ENCODE measurements around the gene GATAD2A.

The GATAD2A gene

GRCh38 chr19:19535311-19536191, 130.1 kb downstream of the GATAD2A start:
- Histone ChIP-seq H3K27ac (ENCODE audit: low read length) (no peak overlapping the region), H3K9me3 (ENCODE audit: insufficient read depth, low read length, severe bottlenecking) (no peaks in the 10 kb centered on the region), H3K4me3 (ENCODE audit: low read depth in 1 of 2, low read length in 2 of 2) (no peak overlapping the region), H3K9ac (ENCODE audit: low read depth, low read length) (no peak overlapping the region), H4K20me1 (ENCODE audit: insufficient read depth, low read length) (0 out of 2 replicates have a peak, but pooled peaks cover 5% of the 10 kb centered on the region), H3K36me3 (ENCODE audit: insufficient read depth, low read length) (0 out of 2 replicates have a peak, but pooled peaks cover under 1% of the 10 kb centered on the region), H3K27me3 (ENCODE audit: insufficient read depth, low read length, poor library complexity) (no peaks in the 10 kb centered on the region), H3K79me2 (ENCODE audit: insufficient read depth, low read length) (no peaks in the 10 kb centered on the region), H2AFZ (ENCODE audit: low read depth, low read length) (no peak overlapping the region), H3K4me2 (ENCODE audit: insufficient read depth, low read length) (no peak overlapping the region), H3K4me1 (ENCODE audit: insufficient read depth, low read length) (peaks cover 8% of the 10 kb centered on the region)
- no peak for DNase-seq
- ATAC-seq (ENCODE audit: insufficient read depth, low read depth) = no peak
- TF ChIP-seq CTCF (IDR thresholded peaks at IDR 0.05; ENCODE audit: borderline replicate concordance, extremely low read depth, low read length, poor library complexity, severe bottlenecking) (no peak), EZH2 (IDR thresholded peaks at IDR 0.05; ENCODE audit: borderline replicate concordance, low read depth, low read length, severe bottlenecking) (no peak)

GRCh38 chr19:19537075-19538048, 131.9 kb downstream of the GATAD2A start:
- H3K4me2 ChIP-seq (ENCODE audit: insufficient read depth, low read length) = no peak overlapping the region
- no peak overlapping the region for H3K4me3 ChIP-seq (ENCODE audit: low read depth in 1 of 2, low read length in 2 of 2)

GRCh38 chr19:19538061-19538784, 132.7 kb downstream of the GATAD2A start, which contains the start of gene CILP2:
Gene CILP2, plus strand, starts transcription at chr19:19538265. Its CDS starts 85 bp downstream, at chr19:19538350.
- Histone ChIP-seq H4K20me1 (ENCODE audit: insufficient read depth, low read length) (no peaks in the 10 kb centered on the region), H3K4me3 (ENCODE audit: low read depth in 1 of 2, low read length in 2 of 2) (no peak within 1 kb of the TSS), H3K4me1 (ENCODE audit: insufficient read depth, low read length) (no peaks in the 10 kb centered on the region), H2AFZ (ENCODE audit: low read depth, low read length) (no peak within 1 kb of the TSS), H3K79me2 (ENCODE audit: insufficient read depth, low read length) (no peaks in the 10 kb centered on the region), H3K27me3 (ENCODE audit: insufficient read depth, low read length, poor library complexity) (no peaks in the 10 kb centered on the region), H3K9me3 (ENCODE audit: insufficient read depth, low read length, severe bottlenecking) (no peaks in the 10 kb centered on the region), H3K27ac (ENCODE audit: low read length) (no peak within 1 kb of the TSS), H3K4me2 (ENCODE audit: insufficient read depth, low read length) (no peak within 1 kb of the TSS), H3K9ac (ENCODE audit: low read depth, low read length) (no peak within 1 kb of the TSS), H3K36me3 (ENCODE audit: insufficient read depth, low read length) (no peaks in the 10 kb centered on the region)
- ATAC-seq (ENCODE audit: insufficient read depth, low read depth) (no peak), DNase-seq (no peak)
- no peak for TF ChIP-seq CTCF (IDR thresholded peaks at IDR 0.05; ENCODE audit: borderline replicate concordance, extremely low read depth, low read length, poor library complexity, severe bottlenecking)
- no peak for TF ChIP-seq EZH2 (IDR thresholded peaks at IDR 0.05; ENCODE audit: borderline replicate concordance, low read depth, low read length, severe bottlenecking)

More at GRCh38 chr19:19537075-19538048, 131.9 kb downstream of the GATAD2A start:
- no peak for DNase-seq
- Histone ChIP-seq H4K20me1 (ENCODE audit: insufficient read depth, low read length) (0 out of 2 replicates have a peak, but pooled peaks cover 5% of the 10 kb centered on the region), H3K79me2 (ENCODE audit: insufficient read depth, low read length) (no peaks in the 10 kb centered on the region), H3K27ac (ENCODE audit: low read length) (no peak overlapping the region), H3K9ac (ENCODE audit: low read depth, low read length) (no peak overlapping the region), H3K27me3 (ENCODE audit: insufficient read depth, low read length, poor library complexity) (no peaks in the 10 kb centered on the region), H3K4me1 (ENCODE audit: insufficient read depth, low read length) (peaks cover 3% of the 10 kb centered on the region), H2AFZ (ENCODE audit: low read depth, low read length) (no peak overlapping the region), H3K9me3 (ENCODE audit: insufficient read depth, low read length, severe bottlenecking) (no peaks in the 10 kb centered on the region), H3K36me3 (ENCODE audit: insufficient read depth, low read length) (no peaks in the 10 kb centered on the region)
- ATAC-seq (ENCODE audit: insufficient read depth, low read depth) = no peak
- TF ChIP-seq CTCF (IDR thresholded peaks at IDR 0.05; ENCODE audit: borderline replicate concordance, extremely low read depth, low read length, poor library complexity, severe bottlenecking) = no peak
- no peak for TF ChIP-seq EZH2 (IDR thresholded peaks at IDR 0.05; ENCODE audit: borderline replicate concordance, low read depth, low read length, severe bottlenecking)

Data from DND-41 (cell line).